ENCODE measurements around the gene DTWD2. TPM values are rescaled to one million over a fixed set of nuclear protein-coding genes. Genes with fewer than 3 reads are reported as not detected.
A peak's percentile ranks its signal among the peaks of the same experiment; 100 is the strongest.

The DTWD2 gene
- total RNA-seq, 4 donors from 2014 or later, result 6.1 to 9.8 (median 6.3) TPM

- no peak overlapping the region for H3K4me3 ChIP-seq
- H3K4me1 ChIP-seq, result peaks cover 0 to 14% (median 4%) of the 10 kb centered on the region in 4 donors
- no peak for DNase-seq (ENCODE audit: low spot score in 2 of 2)
- H3K9me3 ChIP-seq, result no peaks in the 10 kb centered on the region
- H3K36me3 ChIP-seq, result no peaks in the 10 kb centered on the region
- H3K27me3 ChIP-seq, result no peaks in the 10 kb centered on the region
- H3K27ac ChIP-seq, result no peak overlapping the region
- TF ChIP-seq EP300 (IDR thresholded peaks at IDR 0.05) (no peak), CTCF (IDR thresholded peaks at IDR 0.05) (no peak), POLR2A (IDR thresholded peaks at IDR 0.05) (no peak)
- 30 to 31% methylated on average over 2 of the region's 2 CpGs for WGBS, 2 donors
Observed at GRCh38 chr5:118793652-118794051, 194.7 kb downstream of the DTWD2 start.

GRCh38 chr5:118793091-118793490 is 195.3 kb downstream of the DTWD2 start:
- H3K27ac ChIP-seq, result no peak overlapping the region
- H3K9me3 ChIP-seq, result no peaks in the 10 kb centered on the region
- no peaks in the 10 kb centered on the region for H3K36me3 ChIP-seq
- H3K4me1 ChIP-seq, result peaks cover 0 to 14% (median 4%) of the 10 kb centered on the region in 4 donors
- no peak overlapping the region for H3K4me3 ChIP-seq
- DNase-seq (ENCODE audit: low spot score in 2 of 2), result no peak
- H3K27me3 ChIP-seq, result no peaks in the 10 kb centered on the region
- no peak for TF ChIP-seq POLR2A (IDR thresholded peaks at IDR 0.05)
- TF ChIP-seq EP300 (IDR thresholded peaks at IDR 0.05), result no peak
- no peak for TF ChIP-seq CTCF (IDR thresholded peaks at IDR 0.05)
- 84 to 85% methylated on average over 3 of the region's 3 CpGs for WGBS, 2 donors

- peaks cover 0 to 14% (median 4%) of the 10 kb centered on the region in 4 donors for H3K4me1 ChIP-seq
- no peaks in the 10 kb centered on the region for H3K27me3 ChIP-seq
- peak overlapping the region in 2 of 4 donors; percentile 24 to 26 for H3K4me3 ChIP-seq
- no peaks in the 10 kb centered on the region for H3K9me3 ChIP-seq
- H3K36me3 ChIP-seq, result no peaks in the 10 kb centered on the region
- peak in 1 of 2 donors; percentile 62 for DNase-seq (ENCODE audit: low spot score in 2 of 2)
- H3K27ac ChIP-seq, result peak overlapping the region in 3 of 4 donors; percentile 36 to 68 (median 61)
- 19 to 23% methylated on average over 7 of the region's 7 CpGs for WGBS, 2 donors
- TF ChIP-seq EP300 (IDR thresholded peaks at IDR 0.05), result no peak
- peak; percentile 68 to 85 (median 76) for TF ChIP-seq CTCF (IDR thresholded peaks at IDR 0.05)
Observed at GRCh38 chr5:118791926-118792734, 196.2 kb downstream of the DTWD2 start.

GRCh38 chr5:118789366-118789765 is 199.0 kb downstream of the DTWD2 start:
- H3K27me3 ChIP-seq, result no peaks in the 10 kb centered on the region
- no peaks in the 10 kb centered on the region for H3K9me3 ChIP-seq
- H3K4me1 ChIP-seq, result peaks cover 0 to 14% (median 4%) of the 10 kb centered on the region in 4 donors
- no peak overlapping the region for H3K27ac ChIP-seq
- DNase-seq (ENCODE audit: low spot score in 2 of 2), result no peak
- TF ChIP-seq EP300 (IDR thresholded peaks at IDR 0.05), result no peak
- no peak for TF ChIP-seq CTCF (IDR thresholded peaks at IDR 0.05)
- no peak for TF ChIP-seq POLR2A (IDR thresholded peaks at IDR 0.05)
- H3K36me3 ChIP-seq, result no peaks in the 10 kb centered on the region
- H3K4me3 ChIP-seq, result no peak overlapping the region

- TF ChIP-seq EP300 (IDR thresholded peaks at IDR 0.05), result no peak
- TF ChIP-seq CTCF (IDR thresholded peaks at IDR 0.05), result no peak
- TF ChIP-seq POLR2A (IDR thresholded peaks at IDR 0.05), result no peak
- no peak overlapping the region for H3K27ac ChIP-seq
- peaks cover 0 to 14% (median 4%) of the 10 kb centered on the region in 4 donors for H3K4me1 ChIP-seq
- DNase-seq (ENCODE audit: low spot score in 2 of 2), result no peak
- H3K4me3 ChIP-seq, result no peak overlapping the region
- no peaks in the 10 kb centered on the region for H3K9me3 ChIP-seq
- no peaks in the 10 kb centered on the region for H3K36me3 ChIP-seq
- no peaks in the 10 kb centered on the region for H3K27me3 ChIP-seq
- 89 to 94% methylated on average over 2 of the region's 2 CpGs for WGBS, 2 donors
Observed at GRCh38 chr5:118788351-118788750, 200.0 kb downstream of the DTWD2 start.
